ENCODE results near the gene ANKRD65.
"Not testable (repeated sequence)": the region's sequence is repeated elsewhere in the genome, so short reads cannot be mapped to it uniquely, and the experiment has no call there.

Gene ANKRD65

DNA sequence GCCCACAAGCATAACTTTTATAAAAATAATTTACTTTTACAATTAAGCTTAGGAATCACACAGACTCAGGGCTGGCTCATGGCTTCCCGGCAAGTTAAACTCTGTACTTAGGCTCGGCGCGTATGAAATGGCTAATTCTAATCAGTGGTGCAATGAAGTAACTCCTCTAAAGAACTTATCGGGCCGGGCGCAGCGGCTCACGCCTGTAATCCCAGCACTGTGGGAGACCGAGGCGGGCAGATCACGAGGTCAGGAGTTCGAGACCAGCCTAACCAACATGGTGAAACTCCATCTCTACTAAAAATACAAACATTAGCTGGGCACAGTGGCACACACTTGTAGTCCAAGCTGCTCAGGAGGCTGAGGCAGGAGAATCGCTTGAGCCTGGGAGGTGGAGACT, 51.0 kb downstream of the ANKRD65 start:
- DNase-seq (ENCODE audit: low read depth): not testable (repeated sequence)

Data from activated T-cell treated with anti-CD3 and anti-CD28 coated beads for 1 hour (primary cell).